Neuronal stem cell (in vitro differentiated cells): ENCODE data around the gene ASCC3.

Source experiments
- DNase-seq: peaks from one replicate; pipeline ENCODE4 v3.0.0-alpha.2; 2013; ENCODE audit warnings: low spot score
- H2AFZ ChIP-seq: one replicate; pipeline ENCODE4 v1.6.1; 2013; ENCODE audit warnings: mild to moderate bottlenecking, low read length, inconsistent platforms
- H2AK5ac ChIP-seq: 2 replicates; pipeline ENCODE4 v1.6.1; 2013; ENCODE audit warnings: low read depth, mild to moderate bottlenecking, inconsistent platforms, low read length, moderate library complexity, mixed read lengths
- H2BK120ac ChIP-seq: 2 replicates; pipeline ENCODE4 v1.6.1; 2013; ENCODE audit warnings: low read depth, mild to moderate bottlenecking, inconsistent platforms, low read length, moderate library complexity, mixed read lengths
- H2BK12ac ChIP-seq: one replicate; pipeline ENCODE4 v1.6.1; 2013; ENCODE audit warnings: low read length, inconsistent platforms
- H2BK15ac ChIP-seq: 2 replicates; pipeline ENCODE4 v1.6.1; 2013; ENCODE audit warnings: mild to moderate bottlenecking, low read length, inconsistent platforms, mixed read lengths
- H2BK5ac ChIP-seq: one replicate; pipeline ENCODE4 v1.6.1; 2013; ENCODE audit warnings: inconsistent platforms, mild to moderate bottlenecking, low read length, moderate library complexity
- H3K14ac ChIP-seq: one replicate; pipeline ENCODE4 v1.6.1; 2013; ENCODE audit warnings: low read length, inconsistent platforms
- H3K18ac ChIP-seq: 2 replicates; pipeline ENCODE4 v1.6.1; 2013; ENCODE audit warnings: low read length, inconsistent platforms
- H3K23ac ChIP-seq: 2 replicates; pipeline ENCODE4 v1.6.1; 2013; ENCODE audit warnings: low read depth, mild to moderate bottlenecking, mixed read lengths, low read length, inconsistent platforms; ENCODE audit not compliant: poor library complexity
- H3K27ac ChIP-seq: replicated peaks from 3 replicates; pipeline ENCODE4 v1.5.1; 2013; ENCODE audit warnings: low read length, inconsistent platforms
- H3K27me3 ChIP-seq, 3 experiments: 2 replicates each; pipeline ENCODE4 v1.6.1; 2013; ENCODE audit warnings: low read length in 3 of 3, mild to moderate bottlenecking in 2 of 3, inconsistent platforms in 1 of 3, low read depth in 1 of 3, mixed read lengths in 1 of 3, moderate library complexity in 1 of 3; ENCODE audit not compliant: control insufficient read depth in 3 of 3, insufficient read depth in 3 of 3
- H3K36me3 ChIP-seq, 2 donors: replicated peaks in 1 of 2; 2 replicates each; pipeline ENCODE4 v1.6.1; 2013; ENCODE audit warnings: low read length in 2 of 2; ENCODE audit not compliant: control insufficient read depth in 2 of 2, insufficient read depth in 2 of 2
- H3K4ac ChIP-seq: 2 replicates; pipeline ENCODE4 v1.6.1; 2013; ENCODE audit warnings: inconsistent platforms, mild to moderate bottlenecking, low read length, moderate library complexity
- H3K4me1 ChIP-seq, 2 donors: 1 replicate in 1 of 2; 2 replicates in 1 of 2; pipeline ENCODE4 v1.6.1; 2013; ENCODE audit warnings: low read length in 2 of 2, low read depth in 1 of 2; ENCODE audit not compliant: control insufficient read depth in 2 of 2, insufficient read depth in 1 of 2
- H3K4me2 ChIP-seq: one replicate; pipeline ENCODE4 v1.6.1; 2013; ENCODE audit warnings: mild to moderate bottlenecking, low read length, inconsistent platforms; ENCODE audit not compliant: insufficient read depth, poor library complexity, severe bottlenecking
- H3K4me3 ChIP-seq, 2 donors: 2 replicates each; pipeline ENCODE4 v1.5.1; 2013; ENCODE audit warnings: low read length in 2 of 2, mild to moderate bottlenecking in 2 of 2, inconsistent platforms in 1 of 2, moderate library complexity in 1 of 2
- H3K79me1 ChIP-seq: one replicate; pipeline ENCODE4 v1.6.1; 2013; ENCODE audit warnings: low read depth, mild to moderate bottlenecking, inconsistent platforms, low read length, moderate library complexity
- H3K9ac ChIP-seq: one replicate; pipeline ENCODE4 v1.6.1; 2013; ENCODE audit warnings: mild to moderate bottlenecking, low read depth, low read length, inconsistent platforms; ENCODE audit not compliant: poor library complexity
- H3K9me3 ChIP-seq, 2 donors: replicated peaks in 1 of 2; 2 replicates each; pipeline versions ENCODE3 to v1.6.1; 2013; ENCODE audit warnings: low read length in 2 of 2, mild to moderate bottlenecking in 2 of 2, inconsistent platforms in 1 of 2, low read depth in 1 of 2, mixed read lengths in 1 of 2, moderate library complexity in 1 of 2; ENCODE audit not compliant: control insufficient read depth in 2 of 2, insufficient read depth in 1 of 2
- H4K8ac ChIP-seq: one replicate; pipeline ENCODE4 v1.6.1; 2013; ENCODE audit warnings: low read depth, mild to moderate bottlenecking, inconsistent platforms, low read length, moderate library complexity
- H4K91ac ChIP-seq: one replicate; pipeline ENCODE4 v1.6.1; 2013; ENCODE audit warnings: low read length, low read depth, mild to moderate bottlenecking, inconsistent platforms; ENCODE audit not compliant: poor library complexity
- WGBS, 2 donors: extraction: QIAGEN DNeasy Blood & Tissue Kit; methylation state at CpG; one replicate each; pipeline ENCODE4 v1.1.7; 2013; ENCODE audit warnings: missing lambda C conversion rate in 2 of 2, mixed read lengths in 1 of 2; ENCODE audit not compliant: insufficient read length in 2 of 2, insufficient replicate concordance in 1 of 2; ENCODE audit errors: extremely low coverage in 2 of 2; 5-methylcytosine and 5-hydroxymethylcytosine counted together

The ASCC3 gene

DNA sequence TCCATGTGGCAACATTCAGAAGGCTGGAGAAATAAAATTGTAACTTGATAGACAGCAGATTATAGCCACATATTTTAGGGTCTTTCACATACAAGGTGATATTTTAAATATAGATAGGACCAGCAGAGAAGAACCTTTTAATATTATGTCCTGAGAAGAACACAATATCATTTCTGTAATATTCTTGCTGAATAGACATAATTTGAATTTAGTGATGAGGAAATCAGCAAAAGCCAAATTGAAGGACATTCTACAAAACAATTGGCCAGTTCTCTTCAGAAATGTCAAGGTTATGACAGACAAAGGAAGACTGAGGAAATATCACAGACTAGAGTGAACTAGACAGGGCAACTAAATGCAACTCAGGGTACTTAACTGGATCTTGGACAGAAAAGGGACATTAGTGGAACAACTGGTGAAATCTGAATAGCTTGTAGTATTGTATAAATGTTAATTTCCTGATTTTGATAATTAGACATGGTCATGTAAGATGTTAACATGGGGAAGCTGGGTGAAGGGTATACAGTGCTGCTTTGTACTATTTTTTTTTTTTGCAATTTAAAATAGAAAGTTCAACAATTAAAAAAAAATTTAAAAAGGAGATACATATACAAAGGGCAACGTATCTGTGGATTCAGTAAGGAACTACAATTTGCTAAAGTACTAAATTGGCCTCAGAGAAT, 281.9 kb downstream of the ASCC3 start:
- Histone ChIP-seq H2AK5ac (no peak overlapping the region), H3K36me3 (peaks cover 0 to 80% of the 10 kb centered on the region in 2 donors), H4K8ac (no peak overlapping the region), H3K27ac (no peak overlapping the region), H3K4me2 (no peak overlapping the region), H2BK120ac (no peak overlapping the region), H3K79me1 (no peaks in the 10 kb centered on the region), H3K27me3 (no peaks in the 10 kb centered on the region), H3K9me3 (no peaks in the 10 kb centered on the region), H3K4me3 (no peak overlapping the region), H2AFZ (no peak overlapping the region), H3K23ac (no peak overlapping the region), H3K14ac (no peak overlapping the region), H2BK12ac (no peak overlapping the region), H3K18ac (no peak overlapping the region), H3K4me1 (no peaks in the 10 kb centered on the region), H3K4ac (no peak overlapping the region), H4K91ac (no peak overlapping the region), H3K9ac (no peak overlapping the region), H2BK15ac (no peak overlapping the region), H2BK5ac (no peak overlapping the region)
- no peak for DNase-seq
- WGBS, 2 donors: no CpG with 5 or more reads among the region's 1 CpG

GRCh38 chr6:100595456-100595855, 285.7 kb downstream of the ASCC3 start:
- Histone ChIP-seq H3K36me3 (peaks cover 0 to 57% of the 10 kb centered on the region in 2 donors), H3K4me3 (no peak overlapping the region), H3K18ac (no peak overlapping the region), H3K9me3 (no peaks in the 10 kb centered on the region), H3K9ac (no peak overlapping the region), H3K14ac (no peak overlapping the region), H3K27me3 (no peaks in the 10 kb centered on the region), H3K4me1 (no peaks in the 10 kb centered on the region), H2BK15ac (no peak overlapping the region), H3K23ac (no peak overlapping the region), H3K79me1 (no peaks in the 10 kb centered on the region), H4K8ac (no peak overlapping the region), H2BK120ac (no peak overlapping the region), H3K27ac (no peak overlapping the region), H2BK12ac (no peak overlapping the region), H2AK5ac (no peak overlapping the region), H3K4ac (no peak overlapping the region), H4K91ac (no peak overlapping the region), H2BK5ac (no peak overlapping the region), H3K4me2 (no peak overlapping the region), H2AFZ (no peak overlapping the region)
- no peak for DNase-seq

DNA sequence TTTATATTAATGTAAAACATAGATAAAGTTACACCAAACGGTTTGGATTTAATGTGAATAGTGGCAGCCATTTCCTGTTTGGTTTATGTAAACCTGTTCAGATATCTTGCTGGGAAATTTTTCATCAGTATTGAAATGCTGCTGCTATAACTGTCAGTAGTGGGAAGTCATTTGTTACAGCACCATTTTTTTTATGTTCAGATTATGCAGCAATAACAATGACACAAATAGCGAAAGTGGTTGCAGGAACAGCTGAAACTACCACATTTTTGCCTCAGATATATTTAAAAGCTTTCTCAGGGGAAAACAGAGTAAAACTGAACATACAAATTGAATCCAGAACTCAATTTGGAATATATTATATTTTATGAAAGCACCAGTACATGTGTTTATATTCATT, 287.6 kb downstream of the ASCC3 start:
- no peak overlapping the region for H2AK5ac ChIP-seq
- H3K9me3 ChIP-seq: no peaks in the 10 kb centered on the region
- H2BK120ac ChIP-seq: no peak overlapping the region
- no peaks in the 10 kb centered on the region for H3K4me1 ChIP-seq
- WGBS, 2 donors: no CpG with 5 or more reads among the region's 2 CpGs
- no peak overlapping the region for H3K4me3 ChIP-seq
- H3K4ac ChIP-seq: no peak overlapping the region
- H2BK15ac ChIP-seq: no peak overlapping the region
- H2BK12ac ChIP-seq: no peak overlapping the region
- H4K91ac ChIP-seq: no peak overlapping the region
- no peaks in the 10 kb centered on the region for H3K79me1 ChIP-seq
- H2BK5ac ChIP-seq: no peak overlapping the region
- H3K27me3 ChIP-seq: no peaks in the 10 kb centered on the region
- no peak overlapping the region for H3K27ac ChIP-seq
- DNase-seq: no peak
- H3K18ac ChIP-seq: no peak overlapping the region
- H4K8ac ChIP-seq: no peak overlapping the region
- no peak overlapping the region for H3K23ac ChIP-seq
- no peak overlapping the region for H2AFZ ChIP-seq
- H3K9ac ChIP-seq: no peak overlapping the region
- peaks cover 0 to 56% of the 10 kb centered on the region in 2 donors for H3K36me3 ChIP-seq
- no peak overlapping the region for H3K4me2 ChIP-seq
- no peak overlapping the region for H3K14ac ChIP-seq

DNA sequence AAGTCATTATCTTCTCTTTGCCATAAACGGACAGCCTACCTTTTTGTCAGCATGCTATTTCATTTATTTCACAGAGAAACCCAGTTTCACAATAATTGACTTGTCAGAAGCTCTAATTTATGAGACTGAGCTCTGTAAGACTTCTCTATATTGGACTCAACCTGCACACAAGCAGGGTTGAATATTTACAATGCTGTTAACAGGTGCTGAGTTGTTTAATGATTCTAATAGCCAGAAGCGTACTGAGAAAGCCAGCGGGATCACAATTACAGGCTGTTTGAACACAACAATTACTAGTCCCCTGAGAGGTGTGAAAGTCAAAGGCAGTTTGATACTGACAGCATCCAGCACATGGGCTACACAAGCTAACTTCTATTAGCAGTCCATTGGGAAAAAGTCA, 288.2 kb downstream of the ASCC3 start:
- H3K23ac ChIP-seq: no peak overlapping the region
- no peaks in the 10 kb centered on the region for H3K4me1 ChIP-seq
- H3K9me3 ChIP-seq: peaks cover 0 to 3% of the 10 kb centered on the region in 2 donors
- H3K27ac ChIP-seq: no peak overlapping the region
- no peak overlapping the region for H2AFZ ChIP-seq
- no peak overlapping the region for H3K4ac ChIP-seq
- DNase-seq: no peak
- no peak overlapping the region for H3K9ac ChIP-seq
- no peak overlapping the region for H2BK120ac ChIP-seq
- no peak overlapping the region for H2AK5ac ChIP-seq
- H3K79me1 ChIP-seq: no peaks in the 10 kb centered on the region
- H4K8ac ChIP-seq: no peak overlapping the region
- H3K4me2 ChIP-seq: no peak overlapping the region
- no CpG with 5 or more reads among the region's 3 CpGs for WGBS, 2 donors
- no peak overlapping the region for H3K18ac ChIP-seq
- H2BK5ac ChIP-seq: no peak overlapping the region
- no peak overlapping the region for H2BK15ac ChIP-seq
- no peaks in the 10 kb centered on the region for H3K27me3 ChIP-seq
- H2BK12ac ChIP-seq: no peak overlapping the region
- H3K14ac ChIP-seq: no peak overlapping the region
- H4K91ac ChIP-seq: no peak overlapping the region
- no peak overlapping the region for H3K4me3 ChIP-seq
- H3K36me3 ChIP-seq: peaks cover under 1 to 56% of the 10 kb centered on the region in 2 donors
